LHCN-M2 (cell line): ENCODE measurements around the gene COPE. TPM values are rescaled to one million over a fixed set of nuclear protein-coding genes. Genes with fewer than 3 reads are reported as not detected.

Source experiments
- DNase-seq: peaks from one replicate; pipeline ENCODE4 v3.0.0-alpha.2; 2012; ENCODE audit warnings: low read depth
- total RNA-seq: library from RNA; depleted of rRNA; stranded (reverse); fragments of >200 nt; gene quantifications from 2 replicates; pipeline ENCODE4 v1.2.3, GENCODE V29; 2014; rRNA removed

The COPE gene
- total RNA-seq, 1 experiment from 2014 or later = 375 TPM

GRCh38 chr19:18853755-18854427 is 65.3 kb downstream of the COPE start:
- peak; percentile 23 for DNase-seq

GRCh38 chr19:18852648-18853047 is 66.5 kb downstream of the COPE start:
- DNase-seq = no peak

GRCh38 chr19:18851673-18852325 is 67.4 kb downstream of the COPE start:
- DNase-seq = no peak

GRCh38 chr19:18850471-18851375 is 68.5 kb downstream of the COPE start:
- DNase-seq = no peak

- no peak for DNase-seq
Measured at GRCh38 chr19:18849838-18850400, 69.3 kb downstream of the COPE start.

Other genes starting within 250 kb of the COPE start
- 1.7 and 2.0 TPM in 2 replicates for gene CRTC1, start 235.7 kb downstream of the COPE start, total RNA-seq
- 0.13 TPM in 1 of 2 replicates, not detected in the other for gene COMP, start 128.1 kb downstream of the COPE start, total RNA-seq
- 56.5 and 76.0 TPM in 2 replicates for gene UPF1, start 87.4 kb downstream of the COPE start, total RNA-seq
- gene CERS1, start 23.2 kb downstream of the COPE start, total RNA-seq = 0.96 and 2.5 TPM in 2 replicates
- 49.8 and 57.6 TPM in 2 replicates for gene DDX49, start 328 bp upstream of the COPE start, total RNA-seq
- 154 and 188 TPM in 2 replicates for gene HOMER3, start 21.8 kb upstream of the COPE start, total RNA-seq
- gene SUGP2, start 114.1 kb upstream of the COPE start, total RNA-seq = 54.2 and 63.9 TPM in 2 replicates
- 61.1 and 68.3 TPM in 2 replicates for gene ARMC6, start 114.2 kb upstream of the COPE start, total RNA-seq
- gene SLC25A42, start 144.6 kb upstream of the COPE start, total RNA-seq = 2.8 and 4.4 TPM in 2 replicates
- gene TMEM161A, start 219.1 kb upstream of the COPE start, total RNA-seq = 26.1 and 26.7 TPM in 2 replicates